LNCaP clone FGC (cell line): Measurements from ENCODE around the gene GP5.

Experiments
- DNase-seq: peaks from one replicate; pipeline ENCODE4 v3.0.0-alpha.2; 2011; ENCODE audit warnings: low read depth
- H3K4me3 ChIP-seq: 2 replicates; pipeline ENCODE4 v1.5.1; 2011; ENCODE audit warnings: mild to moderate bottlenecking, low read depth, low read length, control low read depth
- CTCF ChIP-seq: IDR thresholded peaks from 2 replicates; pipeline ENCODE4 v1.5.1; 2012; ENCODE audit warnings: mild to moderate bottlenecking; ENCODE audit not compliant: control insufficient read depth, insufficient read depth; ENCODE audit errors: extremely low read depth

GP5 gene

GRCh38 chr3:194392576-194392975, 6.5 kb downstream of the GP5 start:
- TF ChIP-seq CTCF, result no peak
- DNase-seq, result no peak
- no peak overlapping the region for H3K4me3 ChIP-seq

GRCh38 chr3:194390835-194391234, 8.2 kb downstream of the GP5 start:
- DNase-seq, result no peak
- no peak overlapping the region for H3K4me3 ChIP-seq
- TF ChIP-seq CTCF, result no peak

GRCh38 chr3:194389269-194389668, 9.8 kb downstream of the GP5 start:
- H3K4me3 ChIP-seq, result no peak overlapping the region
- DNase-seq, result no peak
- no peak for TF ChIP-seq CTCF

- no peak overlapping the region for H3K4me3 ChIP-seq
- no peak for TF ChIP-seq CTCF
- no peak for DNase-seq
Measured at GRCh38 chr3:194387926-194388418, 11.1 kb downstream of the GP5 start.

- no peak for DNase-seq
- H3K4me3 ChIP-seq, result no peak overlapping the region
- no peak for TF ChIP-seq CTCF
Measured at GRCh38 chr3:194387276-194387675, 11.8 kb downstream of the GP5 start.

- no peak for TF ChIP-seq CTCF
- no peak overlapping the region for H3K4me3 ChIP-seq
- DNase-seq, result peak; percentile 35
Measured at GRCh38 chr3:194386648-194387047, 12.4 kb downstream of the GP5 start.

- H3K4me3 ChIP-seq, result no peak overlapping the region
- no peak for DNase-seq
- no peak for TF ChIP-seq CTCF
Measured at GRCh38 chr3:194386066-194386465, 13.0 kb downstream of the GP5 start.
